ENCODE data around the gene MRPS5.

Gene MRPS5

DNA sequence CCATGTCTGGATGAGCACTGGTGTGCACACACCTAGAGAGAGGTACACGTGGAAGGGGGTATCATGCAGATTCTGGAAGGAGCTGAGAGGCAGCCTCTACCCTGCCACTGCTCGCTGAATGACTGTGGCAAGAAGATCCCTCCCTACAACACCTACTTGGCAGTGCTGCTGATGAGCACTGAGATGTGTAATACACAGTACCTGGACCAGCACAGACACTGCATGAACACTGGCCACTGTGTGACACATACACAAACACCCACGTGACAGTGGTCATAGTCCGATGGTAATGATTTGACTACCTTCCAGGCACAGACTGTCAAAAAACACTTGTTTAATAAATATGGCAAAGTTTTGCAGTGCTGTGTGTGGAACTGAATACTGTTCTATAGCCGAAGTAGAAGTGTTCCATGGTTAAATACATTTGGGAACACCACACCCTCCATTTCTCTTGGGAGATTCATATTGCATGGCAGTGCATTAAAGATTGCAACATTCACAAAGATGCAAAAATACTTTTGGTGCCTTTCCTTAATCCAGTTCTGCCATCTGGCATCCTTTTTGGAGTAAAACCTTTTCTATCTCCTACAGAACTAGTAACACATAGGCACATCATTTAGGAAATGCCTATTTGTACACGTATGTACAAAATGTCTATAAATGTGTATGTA lies 29.6 kb downstream of the MRPS5 start:
- no peak for DNase-seq (ENCODE audit: low read depth in 2 of 2, low spot score in 1 of 2)

DNA sequence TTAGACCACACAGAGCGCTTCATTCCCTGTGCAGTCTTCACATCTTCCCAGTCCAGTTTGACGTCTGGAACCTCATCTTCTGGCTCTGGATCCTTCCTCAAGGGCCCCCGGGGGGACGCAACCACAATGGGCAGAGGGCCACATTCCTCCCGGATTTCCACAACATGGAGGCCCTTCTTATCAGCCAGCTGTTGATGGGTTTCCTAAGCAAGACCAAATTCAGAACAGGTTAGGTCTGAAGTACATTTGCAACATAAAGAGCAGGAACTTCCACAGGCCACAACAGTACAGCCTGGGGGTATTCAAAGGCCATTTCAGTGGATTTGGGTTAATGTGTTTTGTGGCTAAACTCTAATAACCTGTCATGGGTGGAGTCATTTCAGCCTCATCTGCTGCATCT lies 34.2 kb downstream of the MRPS5 start:
- DNase-seq (ENCODE audit: low read depth in 2 of 2, low spot score in 1 of 2) = no peak

DNA sequence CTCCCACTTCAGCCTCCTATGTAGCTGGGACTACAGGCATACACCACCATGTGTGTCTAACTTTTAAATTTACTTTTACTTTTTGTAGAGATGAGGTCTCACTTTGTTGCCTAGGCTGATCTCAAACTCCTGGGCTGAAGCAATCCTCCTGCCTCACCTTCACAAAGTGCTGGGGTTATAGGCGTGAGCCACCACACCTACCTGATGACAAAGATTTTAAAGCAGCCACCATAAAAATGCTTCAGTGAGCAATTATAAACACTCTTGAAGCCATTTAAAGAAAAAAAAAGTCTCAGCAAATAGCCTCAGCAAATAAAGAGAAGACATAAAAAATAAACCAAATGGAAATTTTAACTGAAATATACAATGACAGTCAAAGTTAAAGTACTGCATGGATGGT lies 35.6 kb downstream of the MRPS5 start:
- no peak for DNase-seq (ENCODE audit: low read depth in 2 of 2, low spot score in 1 of 2)

DNA sequence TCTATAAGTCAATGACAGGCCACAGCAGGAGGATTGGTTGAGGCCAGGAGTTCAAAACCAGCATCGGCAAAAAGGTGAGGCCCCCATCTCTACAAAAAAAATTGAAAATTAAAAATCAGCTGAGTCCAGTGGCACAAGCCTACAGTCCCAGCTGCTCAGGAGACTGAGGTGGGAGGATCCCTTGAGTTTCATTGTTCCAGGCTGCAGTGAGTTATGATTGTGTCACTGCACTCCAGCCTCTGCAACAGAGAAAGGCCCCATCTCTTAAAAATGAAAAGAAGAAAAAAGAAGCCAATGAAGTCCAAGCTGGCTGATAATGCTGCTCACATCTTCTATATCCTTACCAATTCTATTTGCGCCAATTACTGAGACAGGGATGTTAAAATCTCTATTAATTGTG lies 39.1 kb downstream of the MRPS5 start:
- no peak for DNase-seq (ENCODE audit: low read depth in 2 of 2, low spot score in 1 of 2)

DNA sequence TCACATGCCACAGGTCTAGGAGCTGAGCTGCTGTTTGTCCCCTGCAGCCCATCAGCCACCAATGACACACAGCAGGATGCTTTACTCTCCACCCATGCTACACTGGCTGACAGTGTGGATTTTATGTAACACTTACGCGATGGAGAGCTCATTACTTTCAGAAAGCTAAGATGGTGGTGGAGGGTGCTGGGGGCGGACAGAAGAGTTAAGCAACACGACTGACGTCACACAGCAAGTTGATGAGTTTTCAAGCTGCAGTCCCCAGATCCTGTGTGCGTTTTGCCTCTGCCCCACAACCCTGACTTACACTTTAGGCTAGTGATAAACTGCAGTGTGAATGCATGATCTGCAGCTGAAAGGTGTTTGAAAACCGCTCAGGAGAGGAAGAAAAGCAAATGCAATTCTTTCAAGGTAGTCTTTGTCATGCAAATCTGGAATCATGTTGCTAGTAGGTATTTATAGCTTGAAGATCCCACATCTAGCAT lies 42.4 kb downstream of the MRPS5 start:
- no peak for DNase-seq (ENCODE audit: low read depth in 2 of 2, low spot score in 1 of 2)

DNA sequence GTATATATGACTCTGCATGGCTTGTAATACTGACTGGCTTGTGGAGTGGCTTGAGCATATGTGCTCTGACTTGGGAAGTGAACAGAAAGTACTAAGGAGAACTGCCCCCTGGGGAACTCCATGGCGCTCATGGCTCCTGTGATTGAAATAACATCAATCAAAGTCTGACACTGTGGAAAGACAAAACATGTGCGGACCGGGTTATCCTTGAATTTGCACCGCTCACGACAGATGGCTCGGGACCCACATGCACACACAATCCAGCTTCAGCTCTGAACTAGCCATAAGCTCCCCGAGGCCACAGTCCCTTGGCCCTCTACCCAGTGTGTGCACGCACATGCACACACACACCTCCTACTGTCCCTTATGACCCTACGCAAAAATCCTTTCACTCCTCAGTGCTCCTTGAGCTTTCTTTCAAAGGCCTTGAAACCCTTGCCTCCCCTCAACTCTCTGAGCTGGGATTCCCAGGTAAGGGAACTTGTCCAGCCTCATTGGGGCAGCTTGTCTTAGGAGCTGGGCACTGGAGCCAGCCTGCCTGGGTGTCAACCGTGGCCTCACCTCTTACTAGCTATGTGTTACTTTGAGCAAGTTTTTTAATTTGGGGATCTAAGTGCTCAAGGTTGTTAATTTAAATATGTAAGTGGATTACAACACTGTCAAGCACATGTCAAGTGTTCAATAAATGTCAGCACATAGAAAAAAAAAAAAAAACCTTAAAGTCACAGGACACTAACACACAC lies 43.6 kb downstream of the MRPS5 start:
- DNase-seq (ENCODE audit: low read depth in 2 of 2, low spot score in 1 of 2) = no peak

DNA sequence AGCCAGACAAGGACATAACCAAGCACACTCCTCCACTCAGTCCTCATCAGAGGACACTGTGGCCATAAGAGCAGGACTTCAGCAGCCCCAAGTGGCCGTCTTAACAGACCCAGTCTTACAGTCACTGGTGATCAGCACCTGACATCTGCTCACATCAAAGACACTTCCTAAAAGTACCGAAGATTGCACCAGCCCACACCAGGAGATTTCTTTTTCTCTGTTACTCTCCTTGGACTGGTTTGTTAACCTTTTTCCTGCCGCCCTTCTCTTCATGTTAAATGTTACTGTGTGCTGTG lies 44.1 kb downstream of the MRPS5 start:
- no peak for DNase-seq (ENCODE audit: low read depth in 2 of 2, low spot score in 1 of 2)

DNA sequence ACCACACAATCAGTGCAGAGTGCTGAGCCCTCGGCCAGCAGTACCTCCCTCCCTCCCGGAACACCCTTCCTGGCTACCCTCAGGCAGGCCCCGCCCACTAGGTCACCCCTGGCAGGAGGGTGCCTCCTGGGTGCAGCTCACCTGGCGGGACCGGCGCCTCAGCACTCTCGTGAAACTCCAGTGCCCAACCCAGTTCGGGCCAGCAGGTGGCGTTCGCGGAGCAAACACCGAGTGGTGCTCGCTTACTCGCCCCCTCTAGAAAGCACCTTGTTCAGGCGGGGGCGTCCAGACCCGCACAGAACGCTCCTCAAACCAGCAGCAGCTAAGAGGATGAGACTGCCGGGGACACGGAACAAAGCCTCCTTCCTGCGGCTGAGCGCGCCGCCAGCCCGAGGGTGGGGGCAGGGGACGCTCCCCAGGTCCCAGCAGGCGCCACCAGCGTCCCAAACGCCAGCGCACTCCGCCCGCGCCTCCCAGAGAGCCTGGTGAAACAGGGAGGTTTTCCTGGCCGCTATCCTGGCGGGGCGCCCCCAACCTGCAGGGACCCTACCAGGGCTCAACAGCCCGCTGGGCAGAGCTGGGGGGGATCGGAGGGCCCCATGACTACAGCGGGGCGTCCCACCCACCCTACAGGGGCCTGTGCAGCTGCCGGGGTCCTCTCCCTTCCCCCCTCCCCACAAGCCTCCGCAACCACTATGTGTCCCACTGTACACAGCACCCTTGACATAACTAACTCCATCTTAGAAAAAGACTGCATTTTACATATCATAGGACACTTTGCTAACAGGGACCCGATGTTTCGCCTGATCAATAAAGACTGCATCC lies 44.7 kb downstream of the MRPS5 start:
- peak; percentile 77 to 85 for DNase-seq (ENCODE audit: low read depth in 2 of 2, low spot score in 1 of 2)

DNA sequence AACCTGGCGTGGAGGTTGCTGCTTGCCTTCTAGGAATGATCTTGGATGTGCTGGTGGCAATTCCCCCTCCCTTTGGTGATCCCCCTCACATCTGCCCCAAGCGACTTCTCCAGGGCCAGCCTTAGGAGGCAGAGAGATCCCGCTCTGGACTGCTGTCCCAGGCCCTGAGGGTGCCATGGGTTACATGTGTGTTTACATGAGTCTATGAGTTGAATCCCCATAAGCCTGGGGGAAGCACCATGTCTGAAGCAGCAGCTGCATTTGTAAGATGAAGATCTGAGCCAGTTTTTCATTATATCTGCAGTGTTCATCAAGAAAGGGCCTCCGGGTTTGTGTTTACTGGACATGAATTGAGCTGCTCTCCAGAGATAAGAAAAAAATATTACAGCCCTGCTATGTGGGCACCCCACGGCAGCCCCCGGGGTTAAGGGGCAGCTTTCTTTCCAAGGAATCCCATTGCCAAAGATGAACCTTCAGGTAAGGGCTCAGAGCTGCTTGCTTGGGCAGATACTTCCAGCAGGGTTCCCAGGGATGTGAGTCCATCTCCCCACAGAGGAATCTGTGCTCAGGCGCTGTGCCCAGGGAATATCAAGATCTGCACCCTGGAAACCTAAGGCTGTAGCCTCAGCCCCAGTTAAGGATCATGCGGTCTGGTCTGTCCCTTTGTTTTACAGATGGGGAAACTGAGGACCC lies 46.0 kb downstream of the MRPS5 start:
- DNase-seq (ENCODE audit: low read depth in 2 of 2, low spot score in 1 of 2) = no peak

DNA sequence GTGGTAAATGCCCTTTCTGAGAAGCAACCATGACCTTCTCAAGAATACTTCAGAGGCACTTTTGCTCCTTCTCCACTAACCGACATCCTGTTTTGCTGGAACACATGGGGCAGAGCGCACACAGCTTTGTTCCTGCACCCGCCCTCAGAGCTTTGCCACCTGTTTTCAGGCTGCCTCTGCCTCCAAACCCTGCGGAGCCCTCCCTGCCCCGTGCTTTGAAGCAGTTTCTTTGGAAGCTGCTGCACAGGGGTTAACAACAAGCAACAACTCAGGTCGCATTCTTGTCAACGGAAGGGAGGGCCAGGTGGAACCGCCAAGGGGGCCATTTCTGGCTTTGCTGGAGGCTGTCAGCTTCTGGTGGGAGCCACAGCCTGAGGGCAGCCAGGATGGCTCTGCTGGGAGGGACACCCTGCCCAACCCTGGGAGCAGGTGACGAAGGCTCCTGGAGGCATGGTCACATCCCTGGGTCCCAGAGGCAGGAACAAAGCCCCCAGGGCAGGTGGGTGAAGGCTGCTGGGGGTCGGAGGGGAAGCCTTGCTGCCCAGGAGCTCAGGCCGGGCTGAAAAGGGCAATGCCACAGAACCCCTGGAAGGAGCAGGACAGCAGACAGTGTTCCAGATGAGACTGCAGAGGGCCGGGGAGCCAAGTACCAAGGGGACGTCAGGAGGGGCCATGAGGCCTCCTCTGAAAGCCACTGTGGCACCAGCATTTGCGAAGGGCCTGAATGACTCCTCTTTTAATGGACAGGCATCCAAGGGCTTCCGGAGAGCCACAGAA lies 46.8 kb downstream of the MRPS5 start:
- DNase-seq (ENCODE audit: low read depth in 2 of 2, low spot score in 1 of 2) = peak in 1 of 2 donors; percentile 41

DNA sequence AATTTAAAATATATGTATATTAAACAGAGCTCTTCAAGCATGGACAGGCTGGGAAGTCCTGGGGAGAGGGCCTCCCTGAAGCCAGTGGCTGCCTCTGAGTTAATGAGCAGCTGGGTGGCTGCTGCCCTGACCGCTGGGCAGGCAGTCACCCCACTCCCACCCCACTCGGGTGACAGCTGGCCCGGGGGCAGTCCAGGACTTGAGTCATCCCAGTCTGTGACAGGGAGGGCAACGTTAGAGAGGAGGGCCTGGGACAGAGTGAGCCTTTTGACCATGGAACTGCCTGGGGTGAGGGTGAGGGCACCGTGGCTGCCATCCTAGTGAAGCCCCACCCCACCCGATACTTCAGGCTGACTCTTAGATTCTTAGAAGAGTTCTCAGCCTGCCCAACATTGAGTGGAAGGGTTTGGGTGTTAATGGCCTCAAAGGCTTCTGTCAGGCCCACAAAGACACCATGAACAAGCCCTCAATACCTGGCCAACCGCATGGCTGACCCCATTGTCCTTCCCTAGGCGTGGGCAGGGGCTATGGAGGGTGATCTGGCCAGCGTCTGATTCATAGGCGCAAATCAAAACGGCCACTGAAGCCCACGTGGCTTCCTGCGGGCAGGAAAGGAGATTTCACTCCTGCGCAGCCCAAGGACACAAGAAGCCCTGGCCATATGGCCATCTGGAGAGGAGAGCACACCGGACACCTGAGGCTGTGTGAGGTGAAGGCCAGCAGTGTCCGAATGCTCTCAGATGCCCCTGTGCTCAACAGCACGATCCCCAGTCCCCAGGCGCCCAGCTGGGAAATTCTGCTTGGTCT lies 47.5 kb downstream of the MRPS5 start:
- no peak for DNase-seq (ENCODE audit: low read depth in 2 of 2, low spot score in 1 of 2)

DNA sequence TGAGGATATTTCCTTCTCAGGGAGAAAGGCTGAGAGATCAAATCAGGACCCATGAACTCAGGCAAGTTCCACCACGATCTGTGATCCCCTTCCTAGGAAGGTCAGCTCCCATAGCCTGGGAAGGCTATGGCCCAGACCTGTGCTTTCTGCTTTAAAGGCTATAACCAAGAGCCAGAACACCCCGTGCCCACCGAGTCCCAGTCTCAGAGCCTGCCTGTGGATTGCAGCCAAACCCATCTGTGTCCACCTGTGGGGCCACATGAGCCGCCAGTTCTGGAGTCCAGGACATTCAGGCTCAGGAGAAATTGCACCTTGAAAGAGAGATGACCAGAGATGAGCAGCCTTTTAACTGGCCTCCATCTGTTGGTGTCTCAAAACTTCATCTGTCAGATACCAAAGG lies 49.2 kb downstream of the MRPS5 start:
- DNase-seq (ENCODE audit: low read depth in 2 of 2, low spot score in 1 of 2) = no peak

DNA sequence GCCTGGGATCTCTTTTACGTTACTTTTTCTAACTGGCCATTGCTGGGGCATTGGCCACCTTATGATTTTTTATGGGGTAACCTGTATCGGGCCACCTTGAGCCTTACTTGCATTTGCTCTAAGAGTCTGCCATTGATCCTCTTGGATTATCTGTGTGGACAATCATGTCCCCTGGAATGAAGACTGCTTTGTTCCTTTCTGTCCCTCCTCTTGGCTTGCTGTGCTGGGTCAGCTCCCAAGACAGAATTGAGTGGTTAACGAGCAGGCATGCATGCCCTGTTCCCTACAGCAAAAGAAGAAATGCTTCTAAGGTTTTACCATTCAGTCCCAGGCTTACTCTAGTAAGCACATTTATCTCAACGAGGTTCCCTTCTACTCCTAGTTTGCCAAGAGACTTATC lies 49.8 kb downstream of the MRPS5 start:
- no peak for DNase-seq (ENCODE audit: low read depth in 2 of 2, low spot score in 1 of 2)

DNA sequence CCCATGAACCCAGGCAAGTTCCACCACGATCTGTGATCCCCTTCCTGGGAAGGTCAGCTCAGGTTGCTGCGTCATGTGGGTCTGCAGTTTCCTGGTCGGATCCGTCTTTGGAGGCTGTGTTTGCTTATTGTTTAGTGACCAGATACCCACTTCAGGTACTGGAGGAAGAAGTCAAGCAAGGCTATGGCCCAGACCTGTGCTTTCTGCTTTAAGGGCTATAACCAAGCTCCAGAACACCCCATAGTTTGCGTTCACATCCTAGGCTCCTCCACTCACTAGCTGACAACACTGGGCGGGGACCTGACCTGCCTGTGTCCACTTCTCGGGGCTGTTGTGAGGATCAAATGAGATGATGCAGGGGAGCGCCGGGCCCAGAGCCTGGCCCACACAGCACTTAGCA lies 52.1 kb downstream of the MRPS5 start:
- no peak for DNase-seq (ENCODE audit: low read depth in 2 of 2, low spot score in 1 of 2)

DNA sequence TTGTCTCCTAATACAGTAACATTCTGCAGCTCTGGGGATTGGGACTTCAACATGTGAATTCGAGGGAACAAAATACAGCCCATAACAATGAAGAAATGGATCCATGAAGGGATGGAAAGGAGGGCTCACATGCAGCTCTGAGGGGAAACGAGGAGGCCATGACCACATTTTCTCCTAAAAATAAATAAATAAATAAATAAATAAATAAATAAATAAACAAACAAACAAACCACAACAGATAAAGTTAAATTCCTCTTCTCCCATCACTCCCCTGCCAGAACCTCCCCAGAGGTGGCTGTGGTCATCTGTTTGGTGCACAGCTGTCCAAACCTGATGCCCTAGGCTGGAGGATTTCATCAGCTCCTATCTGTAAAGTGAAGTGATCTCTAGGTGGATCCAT lies 53.4 kb downstream of the MRPS5 start:
- DNase-seq (ENCODE audit: low read depth in 2 of 2, low spot score in 1 of 2) = no peak

DNA sequence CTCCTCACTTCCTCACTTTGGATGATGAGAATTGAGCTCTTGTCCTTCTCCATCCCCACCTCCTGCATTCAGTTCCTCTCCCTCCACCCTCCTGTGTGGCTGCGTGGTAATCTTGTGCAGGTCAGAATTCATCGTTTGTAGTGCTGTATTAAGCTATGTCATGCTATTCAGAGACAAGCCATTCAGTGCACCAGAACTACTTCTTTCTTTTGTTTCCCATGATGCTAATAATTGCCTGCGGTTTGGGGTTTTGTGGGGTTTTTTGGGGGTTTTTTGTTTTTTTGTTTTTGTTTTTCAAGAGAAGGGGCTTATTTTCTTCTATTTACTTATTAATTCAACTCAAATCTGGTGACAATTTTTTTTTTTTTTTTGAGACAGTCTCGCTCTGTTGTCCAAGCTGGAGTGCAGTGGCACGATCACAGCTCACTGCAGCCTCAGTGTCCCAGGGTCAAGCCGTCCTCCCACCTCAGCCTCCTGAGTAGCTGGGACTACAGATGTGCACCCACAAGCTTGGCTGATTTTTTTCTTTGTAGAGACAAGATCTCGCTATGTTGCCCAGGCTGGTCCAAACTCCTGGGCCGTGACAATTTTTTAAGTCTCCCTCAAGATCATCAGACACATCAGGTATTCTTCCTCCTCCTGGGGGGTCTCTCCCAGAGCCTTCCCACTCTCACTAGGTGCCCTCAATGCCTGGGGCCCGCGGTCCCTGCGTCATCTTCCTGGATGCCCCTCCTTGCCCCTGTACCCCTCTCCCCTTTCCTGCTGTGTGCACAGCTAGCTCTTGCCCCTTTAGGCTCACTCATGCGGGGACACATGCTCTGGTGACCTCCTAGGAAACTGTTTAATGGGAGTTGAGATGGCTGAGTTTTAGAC lies 58.3 kb downstream of the MRPS5 start:
- no peak for DNase-seq (ENCODE audit: low read depth in 2 of 2, low spot score in 1 of 2)

DNA sequence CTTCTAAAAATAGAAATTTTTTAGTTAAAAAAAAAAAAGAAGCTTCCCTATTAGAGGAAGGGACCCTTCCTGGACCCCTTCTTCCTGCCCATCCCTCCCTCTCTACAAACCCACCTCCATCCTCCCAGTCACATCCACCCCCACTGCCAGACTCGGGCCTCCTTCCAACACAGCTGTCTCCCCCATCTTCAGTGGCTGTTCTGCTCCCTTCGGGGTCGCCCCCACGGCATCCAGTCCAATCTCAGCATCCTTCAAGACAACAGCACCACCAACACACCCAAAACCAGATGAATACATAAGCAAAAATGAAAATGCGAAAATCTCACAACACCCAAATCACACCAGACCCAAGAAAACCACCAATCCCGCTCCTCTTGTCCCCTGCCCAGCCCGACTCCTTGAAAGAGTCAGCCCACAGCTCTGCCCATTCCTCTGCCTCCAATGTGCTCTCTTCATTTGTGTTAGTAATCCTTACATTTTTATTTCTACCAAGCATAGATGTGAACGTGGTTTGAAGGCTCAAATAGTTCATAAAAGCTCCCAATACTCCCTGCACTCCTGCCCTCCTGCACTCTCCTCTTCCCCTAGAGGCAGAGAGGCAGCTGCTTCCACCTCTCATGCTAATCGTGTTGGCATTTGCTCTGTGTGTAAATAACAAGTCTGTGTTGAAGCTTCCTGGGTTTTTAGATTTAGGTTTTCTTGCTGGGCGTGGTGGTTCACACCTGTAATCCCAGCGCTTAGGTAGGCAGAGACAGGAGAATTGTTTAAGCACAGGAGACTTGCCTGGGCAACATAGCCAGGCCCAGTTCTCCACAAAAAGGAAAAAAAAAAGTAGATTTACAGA lies 59.1 kb downstream of the MRPS5 start:
- DNase-seq (ENCODE audit: low read depth in 2 of 2, low spot score in 1 of 2) = no peak

DNA sequence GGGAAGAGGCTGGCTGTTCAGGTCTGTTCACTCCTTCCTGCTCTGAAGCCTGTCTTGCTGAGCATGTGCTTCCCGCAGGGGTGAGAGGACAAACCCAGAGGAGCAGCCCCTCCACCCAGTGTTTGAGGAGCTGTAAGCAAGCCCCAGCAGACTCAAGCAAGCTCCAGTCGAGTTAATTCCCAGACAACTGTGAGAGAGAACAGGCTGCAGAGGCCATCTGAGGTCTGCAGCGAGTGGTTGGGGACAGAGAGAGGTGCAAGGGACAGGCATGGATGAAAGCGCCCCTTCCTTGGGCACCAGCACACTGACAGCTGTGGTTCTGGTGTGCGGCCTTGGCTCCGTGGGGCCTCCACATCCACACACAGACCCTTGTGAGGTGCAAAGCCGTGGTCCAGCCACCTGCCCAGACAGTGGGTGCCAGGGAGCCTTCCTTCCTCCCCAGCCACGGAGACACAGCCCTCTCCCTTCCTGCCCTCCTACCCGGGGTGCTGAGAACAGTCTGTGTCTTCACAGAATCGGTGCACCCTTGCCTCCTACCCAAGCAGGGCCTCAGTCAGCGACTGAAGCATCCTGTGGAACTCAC lies 59.9 kb downstream of the MRPS5 start:
- no peak for DNase-seq (ENCODE audit: low read depth in 2 of 2, low spot score in 1 of 2)
